GM18867 (cell line): ENCODE data around the gene NDUFB3.
A peak's percentile ranks its signal among the peaks of the same experiment; 100 is the strongest.

Source experiments
- ATAC-seq: cut with Tn5 transposase; IDR thresholded peaks from one replicate; pipeline ENCODE4 v1.9.1; 2021; ENCODE audit warnings: mild to moderate bottlenecking, moderate library complexity; ENCODE audit not compliant: unreplicated experiment

Gene NDUFB3

DNA sequence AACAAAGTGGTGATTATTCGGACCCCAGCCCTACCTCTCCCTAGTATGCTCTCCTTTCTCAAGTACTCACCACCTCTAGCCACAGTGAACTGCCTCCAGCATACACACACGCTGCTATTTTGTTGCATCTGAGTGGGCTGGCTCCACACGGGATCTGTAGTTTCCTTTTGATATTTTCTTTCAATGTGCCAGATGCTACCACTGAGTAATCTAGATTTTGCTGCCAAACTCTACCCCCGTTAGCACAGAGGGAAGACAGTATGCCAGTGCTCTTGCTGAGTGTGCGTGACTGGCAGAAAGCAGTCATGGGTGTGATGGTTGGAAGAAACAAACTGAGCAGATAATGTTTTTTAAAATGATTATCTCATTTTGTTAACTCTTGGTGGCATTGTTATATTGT is 55.8 kb downstream of the NDUFB3 start:
- no peak for ATAC-seq

DNA sequence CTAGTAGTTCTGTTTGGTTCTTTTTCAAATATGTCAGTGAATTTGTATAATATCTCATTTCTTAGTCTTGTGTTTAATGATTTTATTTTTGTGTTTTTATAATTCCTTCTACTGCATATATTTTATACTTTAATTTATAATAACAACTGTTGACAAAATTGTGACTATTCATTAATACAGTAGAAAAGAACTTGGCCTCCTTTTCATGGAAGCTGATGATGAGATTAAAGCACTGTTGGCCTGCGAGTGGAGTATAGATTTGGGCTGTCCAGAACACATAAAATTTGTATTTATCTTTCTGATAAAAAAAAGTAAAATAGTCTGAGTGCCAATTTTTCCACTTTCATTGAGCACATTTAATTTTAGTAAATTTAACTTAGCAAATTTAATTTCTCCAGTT is 56.2 kb downstream of the NDUFB3 start:
- no peak for ATAC-seq

DNA sequence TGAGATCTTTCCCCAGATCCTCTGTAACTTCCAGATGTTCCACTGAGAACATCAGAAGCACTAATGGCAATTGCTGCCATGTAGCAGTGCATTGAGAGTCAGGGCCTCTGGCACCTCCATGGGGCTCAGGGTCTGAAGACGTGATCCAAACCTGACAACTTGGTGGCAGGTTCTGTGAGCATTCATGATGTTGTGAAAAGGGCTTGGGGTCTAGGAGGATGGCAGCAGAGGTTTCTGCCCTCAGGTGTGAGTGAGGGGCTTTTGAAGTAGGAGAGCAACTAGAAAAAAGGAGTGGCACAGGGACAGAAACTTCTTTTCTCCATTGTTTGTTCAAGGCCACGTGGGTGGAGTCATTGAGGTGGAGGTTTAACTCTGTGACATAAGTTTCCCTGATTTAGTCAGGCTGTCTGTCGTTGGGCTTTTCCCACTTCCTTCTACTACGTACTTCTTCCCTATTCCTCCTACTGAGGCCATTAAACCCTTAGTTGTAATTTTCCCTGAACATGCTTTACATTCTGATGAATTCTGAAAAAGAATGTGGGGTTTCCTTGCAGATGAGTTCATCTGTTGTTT is 57.2 kb downstream of the NDUFB3 start:
- no peak for ATAC-seq

DNA sequence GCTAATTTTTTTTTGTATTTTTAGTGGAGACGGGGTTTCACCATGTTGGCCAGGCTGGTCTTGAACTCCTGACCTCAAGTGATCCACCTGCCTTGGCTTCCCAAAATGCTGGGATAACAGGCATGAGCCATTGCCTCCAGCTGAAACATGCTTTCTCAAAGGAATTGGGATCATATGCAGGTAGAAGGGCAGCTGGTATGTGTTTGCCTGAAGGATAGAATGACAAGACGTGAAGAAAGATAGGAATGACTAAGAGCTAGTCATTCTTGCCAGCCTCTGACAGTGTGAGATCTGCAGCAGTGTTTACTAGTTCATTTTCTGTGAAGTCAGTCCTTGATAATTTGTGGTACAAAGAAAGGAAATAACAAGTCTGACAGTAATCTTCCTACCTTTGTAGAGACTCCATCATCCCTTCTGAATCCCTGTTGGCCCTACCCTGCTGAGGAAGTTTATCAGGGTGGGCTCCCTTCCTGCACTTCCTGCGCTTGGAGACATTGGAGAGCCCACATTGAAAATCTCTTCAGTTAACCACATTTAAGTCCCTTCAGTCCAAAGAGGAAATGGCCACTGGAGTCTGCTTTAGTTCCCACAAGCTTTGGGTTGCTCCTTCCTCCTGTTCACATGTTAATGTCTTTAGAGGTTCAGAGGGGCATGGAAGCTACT is 58.9 kb downstream of the NDUFB3 start:
- peak; percentile 29 for ATAC-seq

DNA sequence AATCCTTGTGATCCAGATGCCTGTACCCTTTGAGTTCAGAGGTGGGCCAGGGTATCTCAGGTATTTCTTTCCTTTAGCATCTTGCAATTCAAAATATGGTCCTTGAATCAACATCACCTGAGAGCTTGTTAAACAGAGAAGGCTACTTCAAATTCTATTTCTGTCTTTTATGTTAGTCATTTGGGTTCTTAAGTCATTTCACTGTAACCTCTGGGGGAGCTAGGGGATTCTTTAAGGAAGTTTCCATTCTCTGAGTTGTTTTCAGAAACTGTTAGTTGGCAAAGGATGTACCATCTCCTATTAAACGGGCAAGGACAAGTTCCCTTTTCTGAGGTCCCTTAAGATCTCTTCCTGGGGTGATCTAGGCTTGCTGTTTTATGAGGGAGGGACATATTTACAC is 60.7 kb downstream of the NDUFB3 start:
- peak; percentile 32 for ATAC-seq
